Neural progenitor cell (in vitro differentiated cells): ENCODE data around the gene KDM2B. TPM values are rescaled to one million over a fixed set of nuclear protein-coding genes. Genes with fewer than 3 reads are reported as not detected.

Source experiments
- DNase-seq: peaks from one replicate; pipeline ENCODE4 v3.0.0-alpha.2; 2016; ENCODE audit warnings: low spot score
- H2AFZ ChIP-seq: fragments of 200-600 bp; sonication (generic); replicated peaks from 2 replicates; pipeline ENCODE4 v1.6.1; 2016; ENCODE audit warnings: antibody characterized with exemption
- H3F3A ChIP-seq: fragments of 200-600 bp; sonication (generic); 2 replicates; pipeline ENCODE4 v1.6.1; 2016; ENCODE audit warnings: antibody characterized with exemption, low read depth
- H3K27ac ChIP-seq: fragments of 200-600 bp; sonication (generic); 2 replicates; pipeline ENCODE4 v1.5.1; 2016; ENCODE audit warnings: mild to moderate bottlenecking
- H3K27me3 ChIP-seq: fragments of 200-600 bp; sonication (generic); 2 replicates; pipeline ENCODE4 v1.6.1; 2016; ENCODE audit warnings: mild to moderate bottlenecking, moderate library complexity
- H3K36me3 ChIP-seq: fragments of 200-600 bp; sonication (generic); 2 replicates; pipeline ENCODE4 v1.5.1; 2016
- H3K4me1 ChIP-seq: fragments of 200-600 bp; sonication (generic); 2 replicates; pipeline ENCODE4 v1.6.1; 2016; ENCODE audit warnings: mixed run types
- H3K4me2 ChIP-seq: fragments of 200-600 bp; sonication (generic); 2 replicates; pipeline ENCODE4 v1.6.1; 2016
- H3K4me3 ChIP-seq: fragments of 200-600 bp; sonication (generic); 2 replicates; pipeline ENCODE4 v1.5.1; 2016
- H3K79me2 ChIP-seq: fragments of 200-600 bp; sonication (generic); 2 replicates; pipeline ENCODE4 v1.6.1; 2016; ENCODE audit warnings: low read depth
- H3K9ac ChIP-seq: fragments of 200-600 bp; sonication (generic); 2 replicates; pipeline ENCODE4 v1.6.1; 2016
- H3K9me3 ChIP-seq: fragments of 200-600 bp; sonication (generic); 2 replicates; pipeline ENCODE4 v1.5.1; 2016; ENCODE audit warnings: low read depth
- H4K20me1 ChIP-seq: fragments of 200-600 bp; sonication (generic); 2 replicates; pipeline ENCODE4 v1.6.1; 2016; ENCODE audit warnings: low read depth
- H3K27ac Mint-ChIP-seq: 3 replicates; pipeline ENCODE4 v1.8.0; 2021; ENCODE audit warnings: mixed read lengths
- H3K27me3 Mint-ChIP-seq: 2 replicates; pipeline ENCODE4 v1.8.0; 2022; ENCODE audit warnings: low read depth, mild to moderate bottlenecking, inconsistent platforms, moderate library complexity, mixed read lengths; ENCODE audit not compliant: insufficient read depth
- H3K36me3 Mint-ChIP-seq: 3 replicates; pipeline ENCODE4 v1.8.0; 2021; ENCODE audit warnings: mixed read lengths
- H3K4me1 Mint-ChIP-seq: 3 replicates; pipeline ENCODE4 v1.8.0; 2021; ENCODE audit warnings: mixed read lengths
- H3K4me3 Mint-ChIP-seq: 3 replicates; pipeline ENCODE4 v1.8.0; 2021; ENCODE audit warnings: mild to moderate bottlenecking, moderate library complexity, mixed read lengths
- H3K9me3 Mint-ChIP-seq: 3 replicates; pipeline ENCODE4 v1.8.0; 2020; ENCODE audit warnings: mixed read lengths
- CTCF ChIP-seq: fragments of 200-600 bp; sonication (generic); IDR thresholded peaks from 2 replicates; pipeline ENCODE4 v1.5.1; 2017; ENCODE audit warnings: antibody characterized with exemption, mild to moderate bottlenecking
- EZH2 ChIP-seq: fragments of 200-600 bp; sonication (generic); IDR thresholded peaks from 2 replicates; pipeline ENCODE4 v1.6.1; 2017; ENCODE audit warnings: antibody characterized with exemption, mild to moderate bottlenecking, moderate library complexity
- EZH2phosphoT487 ChIP-seq: fragments of 200-600 bp; sonication (generic); IDR thresholded peaks from 2 replicates; pipeline ENCODE4 v1.6.1; 2017; ENCODE audit warnings: antibody characterized with exemption
- total RNA-seq: library from RNA; depleted of rRNA; stranded (reverse); fragments of >200 nt; gene quantifications from 2 replicates; pipeline ENCODE4 v1.2.3, GENCODE V29; 2015; ENCODE audit warnings: low replicate concordance

KDM2B gene
- total RNA-seq, 1 donor from 2014 or later = 85.3 TPM

- DNase-seq = no peak
- H3K36me3 Mint-ChIP-seq = peaks cover 39% of the 10 kb centered on the region
- Histone ChIP-seq H3K4me3 (no peak overlapping the region), H3K36me3 (peaks cover 4% of the 10 kb centered on the region), H3F3A (peaks cover 11% of the 10 kb centered on the region), H3K4me2 (no peak overlapping the region), H3K79me2 (peaks cover 99% of the 10 kb centered on the region), H3K27ac (peak overlapping the region; percentile 46), H3K27me3 (no peaks in the 10 kb centered on the region), H3K9ac (no peak overlapping the region), H2AFZ (no peak overlapping the region), H4K20me1 (peaks cover 58% of the 10 kb centered on the region), H3K4me1 (no peaks in the 10 kb centered on the region), H3K9me3 (no peaks in the 10 kb centered on the region)
- H3K4me1 Mint-ChIP-seq = peaks cover 23% of the 10 kb centered on the region
- peak overlapping the region; percentile 72 for H3K27ac Mint-ChIP-seq
- H3K9me3 Mint-ChIP-seq = no peaks in the 10 kb centered on the region
- TF ChIP-seq EZH2phosphoT487 (no peak), CTCF (no peak), EZH2 (no peak)
- peak overlapping the region; percentile 70 for H3K4me3 Mint-ChIP-seq
- peaks cover 2% of the 10 kb centered on the region for H3K27me3 Mint-ChIP-seq
Measured at GRCh38 chr12:121568971-121569751, 11.7 kb downstream of the KDM2B start.

- H3F3A ChIP-seq = peaks cover 12% of the 10 kb centered on the region
- H3K4me3 ChIP-seq = no peak overlapping the region
- H3K4me3 Mint-ChIP-seq = no peak overlapping the region
- no peak overlapping the region for H3K4me2 ChIP-seq
- H3K4me1 ChIP-seq = no peaks in the 10 kb centered on the region
- peaks cover 60% of the 10 kb centered on the region for H4K20me1 ChIP-seq
- no peaks in the 10 kb centered on the region for H3K9me3 ChIP-seq
- no peaks in the 10 kb centered on the region for H3K36me3 ChIP-seq
- H3K79me2 ChIP-seq = peaks cover 99% of the 10 kb centered on the region
- no peak for DNase-seq
- peaks cover 36% of the 10 kb centered on the region for H3K36me3 Mint-ChIP-seq
- H3K9ac ChIP-seq = no peak overlapping the region
- H3K9me3 Mint-ChIP-seq = no peaks in the 10 kb centered on the region
- H3K27ac ChIP-seq = peak overlapping the region; percentile 46
- peaks cover 2% of the 10 kb centered on the region for H3K27me3 Mint-ChIP-seq
- H2AFZ ChIP-seq = no peak overlapping the region
- TF ChIP-seq CTCF (no peak), EZH2 (no peak), EZH2phosphoT487 (no peak)
- no peaks in the 10 kb centered on the region for H3K27me3 ChIP-seq
- H3K4me1 Mint-ChIP-seq = peaks cover 18% of the 10 kb centered on the region
- peak overlapping the region; percentile 12 for H3K27ac Mint-ChIP-seq
Measured at GRCh38 chr12:121568518-121568917, 12.3 kb downstream of the KDM2B start.

- Mint-ChIP-seq H3K27me3 (peaks cover 2% of the 10 kb centered on the region), H3K4me1 (peaks cover 16% of the 10 kb centered on the region), H3K9me3 (no peaks in the 10 kb centered on the region), H3K27ac (peak overlapping the region; percentile 42), H3K36me3 (peaks cover 28% of the 10 kb centered on the region), H3K4me3 (no peak overlapping the region)
- no peaks in the 10 kb centered on the region for H3K4me1 ChIP-seq
- no peak overlapping the region for H3K4me2 ChIP-seq
- H2AFZ ChIP-seq = no peak overlapping the region
- H3K4me3 ChIP-seq = no peak overlapping the region
- H3K27ac ChIP-seq = no peak overlapping the region
- H4K20me1 ChIP-seq = peaks cover 77% of the 10 kb centered on the region
- H3K79me2 ChIP-seq = peaks cover 98% of the 10 kb centered on the region
- H3K36me3 ChIP-seq = no peaks in the 10 kb centered on the region
- H3K27me3 ChIP-seq = no peaks in the 10 kb centered on the region
- H3K9me3 ChIP-seq = no peaks in the 10 kb centered on the region
- H3K9ac ChIP-seq = no peak overlapping the region
- TF ChIP-seq EZH2phosphoT487 (no peak), CTCF (no peak), EZH2 (no peak)
- no peak for DNase-seq
- peaks cover 21% of the 10 kb centered on the region for H3F3A ChIP-seq
Measured at GRCh38 chr12:121565076-121565475, 15.7 kb downstream of the KDM2B start.
